Spleen (tissue), 11 donors: Measurements from ENCODE around the gene NR3C1. TPM values are rescaled to one million over a fixed set of nuclear protein-coding genes. Genes with fewer than 3 reads are reported as not detected.

Source experiments
- DNase-seq: peaks from one replicate; pipeline ENCODE4 v3.0.0-alpha.2; 2020
- H3K27ac ChIP-seq, 8 donors: fragments of 200-600 bp; sonication (generic) in 7 of 8; 1 replicate in 4 of 8; 2 replicates in 4 of 8; pipeline versions ENCODE4 v1.5.0 to v1.8.0; 2016 to 2021; ENCODE audit warnings: inconsistent platforms in 4 of 8, mild to moderate bottlenecking in 4 of 8, moderate library complexity in 1 of 8
- H3K27me3 ChIP-seq, 7 donors: fragments of 200-600 bp; sonication (generic) in 6 of 7; replicated peaks in 1 of 7; 1 replicate in 4 of 7; 2 replicates in 3 of 7; pipeline versions ENCODE4 v1.5.0 to v1.8.0; 2016 to 2021; ENCODE audit warnings: inconsistent platforms in 3 of 7, mild to moderate bottlenecking in 1 of 7
- H3K36me3 ChIP-seq, 6 donors: fragments of 200-600 bp; sonication (generic) in 5 of 6; 1 replicate in 4 of 6; 2 replicates in 2 of 6; pipeline versions ENCODE4 v1.5.0 to v1.8.0; 2016 to 2021; ENCODE audit warnings: inconsistent platforms in 2 of 6
- H3K4me1 ChIP-seq, 6 donors: fragments of 200-600 bp; sonication (generic) in 5 of 6; 1 replicate in 3 of 6; 2 replicates in 3 of 6; pipeline versions ENCODE4 v1.5.0 to v1.8.0; 2016 to 2021; ENCODE audit warnings: inconsistent platforms in 3 of 6
- H3K4me3 ChIP-seq, 8 donors: fragments of 200-600 bp; sonication (generic) in 7 of 8; 1 replicate in 4 of 8; 2 replicates in 4 of 8; pipeline versions ENCODE4 v1.5.0 to v1.8.0; 2016 to 2021; ENCODE audit warnings: inconsistent platforms in 4 of 8, mild to moderate bottlenecking in 4 of 8, moderate library complexity in 2 of 8
- H3K9me3 ChIP-seq, 8 donors: fragments of 200-600 bp; sonication (generic) in 7 of 8; 1 replicate in 4 of 8; 2 replicates in 4 of 8; pipeline versions ENCODE4 v1.5.0 to v1.8.0; 2016 to 2021; ENCODE audit warnings: inconsistent platforms in 4 of 8
- POLR2A ChIP-seq, 3 donors: fragments of 450-650 bp; IDR thresholded peaks; one replicate each; pipeline ENCODE4 v1.5.1; 2017; ENCODE audit warnings: antibody characterized with exemption in 3 of 3, mild to moderate bottlenecking in 1 of 3
- POLR2AphosphoS5 ChIP-seq, 3 donors: sonication (generic); formaldehyde crosslinking; IDR thresholded peaks; one replicate each; pipeline ENCODE4 v1.5.1; 2017; ENCODE audit warnings: antibody characterized with exemption in 3 of 3
- WGBS, 5 donors: extraction: QIAGEN DNeasy Blood & Tissue Kit in 3 of 5; methylation state at CpG; one replicate each; pipeline versions ENCODE4 v1.1.5 to v1.1.7; 2013 to 2018; 5-methylcytosine and 5-hydroxymethylcytosine counted together
- intact Hi-C: fragments of 100-400 bp; cut with DNase I; formaldehyde crosslinking; loops from one replicate; pipeline ENCODE4 v1.15.0; 2023; ENCODE audit warnings: low total_unique reads
- polyA plus RNA-seq, 3 donors: library from polyadenylated mRNA; stranded (reverse); fragments of 200-250 nt; gene quantifications; one replicate each; pipeline ENCODE4 v1.2.1, GENCODE V29; 2013
- total RNA-seq, 7 donors: library from RNA; depleted of rRNA in 3 of 7; stranded (reverse); fragments of >200 nt in 3 of 7; fragmentation: NEBNext Ultra II Directional in 4 of 7; extraction: Animal tissue kit (Norgen Biotek cat#: 25700) in 4 of 7; gene quantifications; one replicate each; pipeline versions ENCODE4 v1.1.0 to v1.2.1, GENCODE V29; 2016 to 2021
- TF ChIP-seq, protein P1 (sequence below), 11 experiments: fragments of 200-600 bp in 7 of 11; fragments of 450-650 bp in 4 of 11; sonication (generic) in 4 of 11; IDR thresholded peaks in 8 of 11; conservative IDR thresholded peaks in 3 of 11; 1 replicate in 7 of 11; 2 replicates in 4 of 11; pipeline versions ENCODE4 v1.4.0 to v1.8.0; 2016 to 2021; ENCODE audit warnings: antibody characterized with exemption in 11 of 11, inconsistent platforms in 4 of 11, mild to moderate bottlenecking in 1 of 11
- donor health status: healthy with polysubstance abuse.
- donor health status: DM: no; HTN: no; CAD: no; lungs with moderate emphysema.
- donor health status: DM: no; HTN: no; CAD: no.
- donor health status: Bipolar disorder and iron deficiency.
- donor health status: healthy.
- donor health status: DM: no; HTN: no; CAD: no.
- donor health status: DM: yes; HTN: yes; CAD: no.

The NR3C1 gene
- total and polyA plus RNA-seq, 10 donors = 18.2 to 97.8 (median 71.2) TPM

DNA sequence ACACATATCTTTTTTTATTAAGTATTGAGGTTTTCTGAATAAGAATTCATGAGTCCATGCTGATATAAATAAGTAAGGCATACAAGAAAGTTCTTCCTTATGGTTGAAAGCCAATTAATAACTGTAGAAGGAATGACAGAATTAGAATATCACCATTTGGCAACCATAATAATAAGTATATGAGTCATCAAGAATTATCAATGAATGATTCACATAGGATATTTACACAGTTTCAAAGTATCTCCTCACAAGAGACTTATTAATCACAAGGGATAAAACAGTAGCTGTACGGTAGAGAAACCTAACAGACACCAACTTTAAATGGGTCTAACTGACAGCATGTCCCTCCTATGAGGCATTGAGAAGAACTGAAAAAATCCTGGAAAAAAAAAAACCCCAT, 161.6 kb downstream of the NR3C1 start:
- Histone ChIP-seq H3K27me3 (no peaks in the 10 kb centered on the region), H3K9me3 (peaks cover 0 to 6% (median 0%) of the 10 kb centered on the region in 8 donors), H3K4me1 (peaks cover 0 to 3% (median 0%) of the 10 kb centered on the region in 6 donors), H3K36me3 (no peaks in the 10 kb centered on the region), H3K27ac (no peak overlapping the region), H3K4me3 (no peak overlapping the region)
- no peak for DNase-seq
- intact Hi-C loops = no loop called here
- TF ChIP-seq POLR2AphosphoS5 (IDR thresholded peaks at IDR 0.05) (no peak), POLR2A (IDR thresholded peaks at IDR 0.05) (no peak)
- TF ChIP-seq, protein P1, sequence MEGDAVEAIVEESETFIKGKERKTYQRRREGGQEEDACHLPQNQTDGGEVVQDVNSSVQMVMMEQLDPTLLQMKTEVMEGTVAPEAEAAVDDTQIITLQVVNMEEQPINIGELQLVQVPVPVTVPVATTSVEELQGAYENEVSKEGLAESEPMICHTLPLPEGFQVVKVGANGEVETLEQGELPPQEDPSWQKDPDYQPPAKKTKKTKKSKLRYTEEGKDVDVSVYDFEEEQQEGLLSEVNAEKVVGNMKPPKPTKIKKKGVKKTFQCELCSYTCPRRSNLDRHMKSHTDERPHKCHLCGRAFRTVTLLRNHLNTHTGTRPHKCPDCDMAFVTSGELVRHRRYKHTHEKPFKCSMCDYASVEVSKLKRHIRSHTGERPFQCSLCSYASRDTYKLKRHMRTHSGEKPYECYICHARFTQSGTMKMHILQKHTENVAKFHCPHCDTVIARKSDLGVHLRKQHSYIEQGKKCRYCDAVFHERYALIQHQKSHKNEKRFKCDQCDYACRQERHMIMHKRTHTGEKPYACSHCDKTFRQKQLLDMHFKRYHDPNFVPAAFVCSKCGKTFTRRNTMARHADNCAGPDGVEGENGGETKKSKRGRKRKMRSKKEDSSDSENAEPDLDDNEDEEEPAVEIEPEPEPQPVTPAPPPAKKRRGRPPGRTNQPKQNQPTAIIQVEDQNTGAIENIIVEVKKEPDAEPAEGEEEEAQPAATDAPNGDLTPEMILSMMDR (IDR thresholded peaks at IDR 0.05 in 8 of 11, conservative IDR thresholded peaks at IDR 0.05 in 3 of 11) = no peak
- 71 to 91% (median 86%) methylated on average over 1 of the region's 1 CpG for WGBS, 5 donors

DNA sequence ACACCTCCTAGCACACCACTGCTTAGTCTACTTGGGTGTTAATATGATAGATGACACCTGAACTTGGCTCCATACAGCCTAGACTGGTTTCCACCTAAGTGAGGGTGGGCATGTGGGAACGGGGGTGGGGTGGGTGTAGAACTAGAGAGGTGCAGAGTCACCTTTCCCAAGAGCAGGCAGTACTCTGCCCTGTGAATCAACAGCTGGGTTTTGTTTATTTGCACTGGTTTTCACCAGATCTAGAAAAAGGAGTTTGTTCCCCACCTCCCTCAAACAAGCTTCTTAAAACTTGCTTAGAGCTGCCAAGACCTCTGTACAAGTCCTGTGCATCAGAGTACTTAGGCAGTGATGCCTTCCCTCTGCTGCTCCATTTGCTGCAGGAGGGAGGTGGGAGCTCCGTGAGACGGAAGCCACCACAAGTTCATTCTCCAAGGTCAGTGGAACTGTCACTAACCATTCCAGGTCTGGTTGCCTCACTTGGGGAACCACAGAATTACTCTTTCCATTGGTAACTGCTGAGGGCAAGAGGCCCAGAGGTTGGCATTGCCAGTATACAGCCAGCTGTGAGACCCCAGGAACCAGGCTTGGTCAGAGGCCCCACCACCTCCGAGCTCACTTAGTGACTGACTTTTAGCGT, 163.5 kb downstream of the NR3C1 start:
- Histone ChIP-seq H3K27me3 (no peaks in the 10 kb centered on the region), H3K4me1 (peaks cover 0 to 3% (median 0%) of the 10 kb centered on the region in 6 donors), H3K36me3 (no peaks in the 10 kb centered on the region), H3K27ac (no peak overlapping the region), H3K9me3 (peaks cover 0 to 4% (median 0%) of the 10 kb centered on the region in 8 donors), H3K4me3 (no peak overlapping the region)
- no peak for DNase-seq
- WGBS, 5 donors = 81 to 90% (median 84%) methylated on average over 5 of the region's 5 CpGs
- intact Hi-C loops = no loop called here
- TF ChIP-seq POLR2A (IDR thresholded peaks at IDR 0.05) (no peak), POLR2AphosphoS5 (IDR thresholded peaks at IDR 0.05) (no peak)
- TF ChIP-seq, protein P1 (IDR thresholded peaks at IDR 0.05 in 8 of 11, conservative IDR thresholded peaks at IDR 0.05 in 3 of 11) = no peak

DNA sequence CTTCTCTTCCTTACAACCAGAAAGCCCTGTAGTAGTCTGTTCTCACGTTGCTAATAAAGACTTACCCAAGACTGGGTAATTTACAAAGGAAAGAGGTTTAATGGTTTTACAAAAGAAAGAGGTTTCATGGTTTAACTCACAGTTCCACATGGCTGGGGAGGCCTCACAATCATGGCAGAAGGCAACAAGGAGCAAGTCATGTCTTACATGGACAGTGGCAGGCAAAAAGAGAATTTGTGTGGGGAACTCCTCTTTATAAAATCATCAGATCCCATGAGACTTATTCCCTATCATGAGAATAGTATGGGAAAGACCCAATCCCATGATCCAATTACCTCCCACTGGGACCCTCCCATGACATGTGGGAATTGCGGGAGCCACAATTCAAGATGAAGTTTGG, 164.9 kb downstream of the NR3C1 start:
- no peak for DNase-seq
- intact Hi-C loops = no loop called here
- Histone ChIP-seq H3K27me3 (no peaks in the 10 kb centered on the region), H3K36me3 (no peaks in the 10 kb centered on the region), H3K9me3 (no peaks in the 10 kb centered on the region), H3K4me3 (no peak overlapping the region), H3K27ac (no peak overlapping the region), H3K4me1 (peaks cover 0 to 2% (median 0%) of the 10 kb centered on the region in 6 donors)
- WGBS, 5 donors = 89 to 94% (median 91%) methylated on average over 2 of the region's 2 CpGs
- TF ChIP-seq POLR2A (IDR thresholded peaks at IDR 0.05) (no peak), POLR2AphosphoS5 (IDR thresholded peaks at IDR 0.05) (no peak)
- TF ChIP-seq, protein P1 (IDR thresholded peaks at IDR 0.05 in 8 of 11, conservative IDR thresholded peaks at IDR 0.05 in 3 of 11) = no peak

DNA sequence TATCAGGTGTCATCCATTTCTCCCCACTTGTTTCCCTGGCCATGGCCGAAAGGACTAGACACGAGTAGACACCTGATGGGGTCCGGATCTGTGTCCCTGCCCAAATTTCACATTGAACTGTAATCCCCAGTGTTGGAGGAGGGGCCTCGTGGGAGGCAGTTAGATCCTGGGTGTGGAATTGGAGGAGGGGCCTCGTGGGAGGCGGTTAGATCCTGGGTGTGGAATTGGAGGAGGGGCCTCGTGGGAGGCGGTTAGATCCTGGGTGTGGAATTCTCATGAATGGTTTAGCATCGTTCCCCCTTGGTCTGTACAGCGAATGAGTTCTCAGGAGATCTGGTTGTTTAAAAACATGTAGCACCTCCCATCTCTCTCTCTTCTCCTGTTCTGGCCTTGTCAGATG, 165.8 kb downstream of the NR3C1 start:
- H3K4me3 ChIP-seq = no peak overlapping the region
- intact Hi-C loops = no loop called here
- no peak for DNase-seq
- no peaks in the 10 kb centered on the region for H3K4me1 ChIP-seq
- no peaks in the 10 kb centered on the region for H3K9me3 ChIP-seq
- TF ChIP-seq POLR2A (IDR thresholded peaks at IDR 0.05) (no peak), POLR2AphosphoS5 (IDR thresholded peaks at IDR 0.05) (no peak)
- TF ChIP-seq, protein P1 (IDR thresholded peaks at IDR 0.05 in 8 of 11, conservative IDR thresholded peaks at IDR 0.05 in 3 of 11) = no peak
- no peak overlapping the region for H3K27ac ChIP-seq
- WGBS, 5 donors = 88 to 98% (median 93%) methylated on average over 10 of the region's 10 CpGs
- H3K27me3 ChIP-seq = no peaks in the 10 kb centered on the region
- no peaks in the 10 kb centered on the region for H3K36me3 ChIP-seq
